ENCODE data around the gene TLE2. TPM values are rescaled to one million over a fixed set of nuclear protein-coding genes. Genes with fewer than 3 reads are reported as not detected.

Gene TLE2
- total and polyA plus RNA-seq, 2 donors (not counting 3 experiments of a cell fraction or from before 2014, with no cell fraction given): 32.0 to 38.8 TPM

GRCh38 chr19:3045885-3046697 lies 17.0 kb upstream of the TLE2 start:
- DNase-seq (ENCODE audit: low read depth, low spot score) (no peak), FAIRE-seq (no peak)
- CTCF ChIA-PET: interaction anchor here (1.1 to 1.7 kb wide), 2 partner anchors 8 to 10 kb away, joined by 3 to 9 read pairs; no protein-coding TSS in a partner anchor
- no peak overlapping the region for H3K27ac ChIP-seq (ENCODE audit: insufficient read depth, low read depth, low read length)
- intact Hi-C loops (cut with micrococcal nuclease) (no loop called here), dilution Hi-C loops (cut with MboI; ENCODE audit: extremely low pct_ligation_motif_present, low sequenced_read_pairs) (no loop called here)
- TF ChIP-seq MYC (IDR thresholded peaks at IDR 0.05; ENCODE audit: low read depth, low read length) (no peak), MAX (IDR thresholded peaks at IDR 0.05; ENCODE audit: insufficient read depth, insufficient read length) (no peak), FOS (IDR thresholded peaks at IDR 0.05; ENCODE audit: borderline replicate concordance, insufficient read depth, low read length) (no peak), POLR2AphosphoS5 (IDR thresholded peaks at IDR 0.05; ENCODE audit: insufficient read depth, low read depth, low read length) (no peak), POLR2A (IDR thresholded peaks at IDR 0.05; ENCODE audit: low read depth, low read length) (no peak), CTCF (IDR thresholded peaks at IDR 0.05; ENCODE audit: extremely low read depth in 1 of 2, insufficient read depth in 1 of 2, low read depth in 1 of 2, low read length in 2 of 2) (no peak), EZH2 (IDR thresholded peaks at IDR 0.05; ENCODE audit: borderline replicate concordance, low read depth, low read length, severe bottlenecking) (no peak), GATA2 (IDR thresholded peaks at IDR 0.05; ENCODE audit: insufficient read depth, insufficient read length, low read depth, low read length) (no peak), JUN (IDR thresholded peaks at IDR 0.05; ENCODE audit: borderline replicate concordance, insufficient read depth, insufficient read length, low read depth) (no peak)
- H2AFZ ChIP-seq (ENCODE audit: low read depth, low read length): no peak overlapping the region
- no peaks in the 10 kb centered on the region for H4K20me1 ChIP-seq (replicated peaks; ENCODE audit: control insufficient read depth, extremely low read depth, insufficient read depth, low read length)
- POLR2A ChIA-PET: no interaction called here
- H3K4me2 ChIP-seq (ENCODE audit: insufficient read depth, low read length): no peak overlapping the region
- no peaks in the 10 kb centered on the region for H3K79me2 ChIP-seq (ENCODE audit: control insufficient read depth, insufficient read depth, low read length)
- H3K4me3 ChIP-seq (replicated peaks in 1 of 3; ENCODE audit: insufficient read depth in 1 of 3, low read depth in 1 of 3, low read length in 3 of 3): no peak overlapping the region
- H3K4me1 ChIP-seq (ENCODE audit: control insufficient read depth, extremely low read depth, insufficient read depth, low read length): peaks cover 4% of the 10 kb centered on the region
- no peaks in the 10 kb centered on the region for H3K9me3 ChIP-seq (replicated peaks; ENCODE audit: control insufficient read depth, insufficient read depth, low read length)
- no peaks in the 10 kb centered on the region for H3K36me3 ChIP-seq (ENCODE audit: control insufficient read depth in 2 of 2, extremely low read depth in 1 of 2, insufficient read depth in 2 of 2, low read length in 2 of 2)
- H3K27me3 ChIP-seq (ENCODE audit: control insufficient read depth in 2 of 2, insufficient read depth in 2 of 2, low read length in 2 of 2): no peaks in the 10 kb centered on the region
- BruUV-seq (replicated peaks): no TSS peak
- no peaks in the 10 kb centered on the region for H3K9me1 ChIP-seq (replicated peaks; ENCODE audit: control insufficient read depth, extremely low read depth, insufficient read depth, low read length)
- H3K9ac ChIP-seq (replicated peaks; ENCODE audit: extremely low read depth, insufficient read depth, low read length): no peak overlapping the region

Measured in endothelial cell of umbilical vein (primary cell).